WI38 (cell line): ENCODE data around the gene NCF4.

Experiments
- H3K4me3 ChIP-seq: 2 replicates; pipeline ENCODE4 v1.5.1; 2011; ENCODE audit warnings: low read depth, mild to moderate bottlenecking, control low read depth, low read length
- CTCF ChIP-seq: IDR thresholded peaks from 2 replicates; pipeline ENCODE4 v1.5.1; 2012; ENCODE audit warnings: low read depth, mild to moderate bottlenecking, control low read depth, low read length

NCF4 gene

GRCh38 chr22:36904260-36904880, 43.6 kb downstream of the NCF4 start:
- no peak overlapping the region for H3K4me3 ChIP-seq
- no peak for TF ChIP-seq CTCF

- TF ChIP-seq CTCF, result no peak
Measured at GRCh38 chr22:36907253-36908195, 46.7 kb downstream of the NCF4 start.

GRCh38 chr22:36910461-36910860, 49.7 kb downstream of the NCF4 start:
- H3K4me3 ChIP-seq, result no peak overlapping the region
- TF ChIP-seq CTCF, result no peak

More at GRCh38 chr22:36907253-36908195, 46.7 kb downstream of the NCF4 start:
- H3K4me3 ChIP-seq, result no peak overlapping the region

GRCh38 chr22:36911887-36912661, 51.3 kb downstream of the NCF4 start:
- no peak for TF ChIP-seq CTCF
- H3K4me3 ChIP-seq, result no peak overlapping the region

GRCh38 chr22:36912694-36913426, 52.1 kb downstream of the NCF4 start:
- TF ChIP-seq CTCF, result no peak
- no peak overlapping the region for H3K4me3 ChIP-seq

- H3K4me3 ChIP-seq, result no peak within 1 kb of the TSS
- TF ChIP-seq CTCF, result no peak
Measured at GRCh38 chr22:36913427-36914389, 52.9 kb downstream of the NCF4 start, which contains the start of gene CSF2RB. CSF2RB (plus strand) TSS chr22:36913628; CDS start chr22:36922208, 8,580 bp downstream.
